OCI-LY1 (cell line): Measurements from ENCODE around the gene FKBP10.

Experiments used
- H2AFZ ChIP-seq: fragments of 200-600 bp; sonication (generic), shearing (Covaris generic); 2 replicates; pipeline ENCODE4 v1.6.0; 2014; ENCODE audit warnings: antibody characterized with exemption, mild to moderate bottlenecking, low read length
- H3F3A ChIP-seq: fragments of 200-600 bp; sonication (generic), shearing (Covaris generic); 2 replicates; pipeline ENCODE4 v1.6.0; 2014; ENCODE audit warnings: mild to moderate bottlenecking, antibody characterized with exemption, low read length, moderate library complexity; ENCODE audit not compliant: insufficient read depth
- H3K27ac ChIP-seq: fragments of 200-600 bp; sonication (generic); 2 replicates; pipeline ENCODE4 v1.5.1; 2014; ENCODE audit warnings: low read length, mixed run types, mild to moderate bottlenecking, low read depth; ENCODE audit not compliant: poor library complexity, severe bottlenecking
- H3K27me3 ChIP-seq: fragments of 200-600 bp; sonication (generic); 2 replicates; pipeline ENCODE4 v1.6.0; 2014; ENCODE audit warnings: antibody characterized with exemption, mild to moderate bottlenecking, low read length, moderate library complexity; ENCODE audit not compliant: insufficient read depth
- H3K36me3 ChIP-seq: fragments of 200-600 bp; sonication (generic); 2 replicates; pipeline ENCODE4 v1.6.1; 2014; ENCODE audit warnings: mild to moderate bottlenecking, antibody characterized with exemption, low read length, moderate library complexity, mixed read lengths; ENCODE audit not compliant: insufficient read depth
- H3K4me1 ChIP-seq: fragments of 200-600 bp; sonication (generic); 2 replicates; pipeline ENCODE4 v1.5.1; 2014; ENCODE audit warnings: mild to moderate bottlenecking, low read length, moderate library complexity; ENCODE audit not compliant: insufficient read depth, severe bottlenecking
- H3K4me2 ChIP-seq: fragments of 200-600 bp; sonication (generic), shearing (Covaris generic); 2 replicates; pipeline ENCODE4 v1.6.1; 2014; ENCODE audit warnings: low read length
- H3K4me3 ChIP-seq: fragments of 200-600 bp; sonication (generic); 2 replicates; pipeline ENCODE4 v1.5.1; 2014; ENCODE audit warnings: low read length, low read depth, mild to moderate bottlenecking, mixed read lengths; ENCODE audit not compliant: poor library complexity, severe bottlenecking
- H3K79me2 ChIP-seq: fragments of 200-600 bp; shearing (Covaris generic); 2 replicates; pipeline ENCODE4 v1.6.1; 2016; ENCODE audit warnings: mixed run types, low read length, mixed read lengths; ENCODE audit not compliant: insufficient read depth
- H3K9ac ChIP-seq: fragments of 200-600 bp; sonication (generic), shearing (Covaris generic); 2 replicates; pipeline ENCODE4 v1.6.1; 2014; ENCODE audit warnings: mild to moderate bottlenecking, low read length, mixed read lengths
- H3K9me2 ChIP-seq: fragments of 200-600 bp; sonication (generic), shearing (Covaris generic); 2 replicates; pipeline ENCODE4 v1.6.1; 2014; ENCODE audit warnings: low read depth, mild to moderate bottlenecking, low read length, mixed read lengths
- H3K9me3 ChIP-seq: fragments of 200-600 bp; shearing (Covaris generic); 2 replicates; pipeline ENCODE4 v1.6.1; 2014; ENCODE audit warnings: low read length, mixed read lengths
- H4K20me1 ChIP-seq: fragments of 200-600 bp; sonication (generic), shearing (Covaris generic); 2 replicates; pipeline ENCODE4 v1.6.0; 2016; ENCODE audit warnings: mild to moderate bottlenecking, low read length; ENCODE audit not compliant: insufficient read depth
- CTCF ChIP-seq: fragments of 200-600 bp; sonication (generic), shearing (Covaris generic); IDR thresholded peaks from 2 replicates; pipeline ENCODE4 v1.5.1; 2017; ENCODE audit warnings: mild to moderate bottlenecking, antibody characterized with exemption, low read length, moderate library complexity, mixed read lengths
- EZH2 ChIP-seq: fragments of 200-600 bp; sonication (generic), shearing (Covaris generic); IDR thresholded peaks from 2 replicates; pipeline ENCODE4 v1.8.0; 2017; ENCODE audit warnings: borderline replicate concordance, mixed run types, mild to moderate bottlenecking, antibody characterized with exemption, low read length, moderate library complexity, mixed read lengths

FKBP10 gene

GRCh38 chr17:41813152-41813680, 412 bp downstream of the FKBP10 start:
- Histone ChIP-seq H3K4me1 (peaks cover 9% of the 10 kb centered on the region), H3F3A (no peaks in the 10 kb centered on the region), H2AFZ (no peak overlapping the region), H3K9me2 (no peaks in the 10 kb centered on the region), H3K27me3 (peaks cover 16% of the 10 kb centered on the region; the same call in 1 of the 2 replicates), H3K4me3 (no peak overlapping the region), H4K20me1 (no peaks in the 10 kb centered on the region), H3K79me2 (no peaks in the 10 kb centered on the region), H3K9me3 (no peaks in the 10 kb centered on the region), H3K9ac (no peak overlapping the region), H3K27ac (no peak overlapping the region), H3K36me3 (no peaks in the 10 kb centered on the region), H3K4me2 (no peak overlapping the region)
- TF ChIP-seq EZH2 (no peak), CTCF (no peak)

DNA sequence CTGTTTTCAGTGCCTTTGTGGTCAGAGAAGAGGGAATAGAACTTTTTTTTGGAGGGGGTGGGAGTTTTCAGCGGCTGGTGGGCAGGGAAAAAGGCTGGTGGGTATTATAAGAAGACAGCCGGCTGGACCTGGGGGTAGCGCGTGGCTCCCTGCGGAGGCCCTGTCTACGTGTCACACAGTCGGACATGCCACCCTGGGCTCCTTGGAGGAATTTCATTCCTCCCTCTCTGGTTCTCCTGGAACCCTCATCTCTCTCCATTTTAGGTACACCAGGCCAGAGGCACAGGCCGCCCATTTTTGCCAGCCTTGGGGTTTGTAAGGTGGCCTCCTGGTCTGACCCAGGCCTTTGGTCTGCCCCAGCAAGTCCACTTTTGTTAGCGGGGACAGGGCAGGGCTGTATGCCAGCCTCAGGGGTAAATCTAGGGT, 908 bp downstream of the FKBP10 start:
- Histone ChIP-seq H4K20me1 (no peaks in the 10 kb centered on the region), H3K27ac (no peak overlapping the region), H3K9me3 (no peaks in the 10 kb centered on the region), H3K4me1 (peaks cover 12% of the 10 kb centered on the region), H3K9ac (no peak overlapping the region), H3K79me2 (no peaks in the 10 kb centered on the region), H3F3A (no peaks in the 10 kb centered on the region), H3K9me2 (no peaks in the 10 kb centered on the region), H3K4me3 (no peak overlapping the region), H3K36me3 (no peaks in the 10 kb centered on the region), H2AFZ (no peak overlapping the region), H3K27me3 (peaks cover 19% of the 10 kb centered on the region; the same call in 1 of the 2 replicates), H3K4me2 (no peak overlapping the region)
- TF ChIP-seq CTCF (no peak), EZH2 (no peak)

DNA sequence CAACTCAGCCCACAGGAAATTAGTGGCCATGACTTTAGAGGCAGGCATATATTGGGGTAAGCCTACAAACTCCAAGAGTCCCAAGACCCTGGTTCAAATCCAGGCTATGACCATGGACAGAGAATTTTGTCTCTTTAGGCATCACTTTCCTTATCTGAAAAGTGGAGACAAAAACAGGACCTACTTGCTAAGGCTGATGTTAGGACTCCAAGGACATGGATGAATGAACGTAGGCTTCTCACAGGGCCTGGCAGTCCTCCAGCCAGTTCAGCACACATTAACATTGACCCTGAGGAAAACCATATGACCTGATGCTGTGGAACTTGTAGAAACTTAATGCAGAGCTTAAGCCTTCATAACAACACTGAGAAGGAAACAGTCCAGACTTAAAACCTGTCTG, 1.4 kb downstream of the FKBP10 start:
- Histone ChIP-seq H3K9me3 (no peaks in the 10 kb centered on the region), H4K20me1 (no peaks in the 10 kb centered on the region), H3K4me1 (peaks cover 16% of the 10 kb centered on the region), H3K27ac (no peak overlapping the region), H3K36me3 (no peaks in the 10 kb centered on the region), H3K4me3 (no peak overlapping the region), H3F3A (no peaks in the 10 kb centered on the region), H3K27me3 (peaks cover 21% of the 10 kb centered on the region; the same call in 1 of the 2 replicates), H2AFZ (no peak overlapping the region), H3K79me2 (no peaks in the 10 kb centered on the region), H3K4me2 (no peak overlapping the region), H3K9ac (no peak overlapping the region), H3K9me2 (no peaks in the 10 kb centered on the region)
- TF ChIP-seq CTCF (no peak), EZH2 (no peak)
